ENCODE results near the gene COL18A1.
"Not testable (repeated sequence)": the region's sequence is repeated elsewhere in the genome, so short reads cannot be mapped to it uniquely, and the experiment has no call there.

The COL18A1 gene

GRCh38 chr21:45367402-45368351, 37.3 kb upstream of the COL18A1 start:
- H3K9me3 ChIP-seq (ENCODE audit: control extremely low read depth in 1 of 5, control insufficient read depth in 4 of 5, insufficient read depth in 2 of 5, low read depth in 1 of 5, low read length in 4 of 5): no peaks in the 10 kb centered on the region
- H3K36me3 ChIP-seq (ENCODE audit: control insufficient read depth in 4 of 4, insufficient read depth in 4 of 4, low read length in 3 of 4): no peaks in the 10 kb centered on the region
- ChIA-PET CTCF (no interaction called here), POLR2A (no interaction called here)
- no peak for DNase-seq
- no peak overlapping the region for H3K27ac ChIP-seq (ENCODE audit: insufficient read depth in 1 of 2, low read depth in 1 of 2, low read length in 2 of 2, poor library complexity in 1 of 2, severe bottlenecking in 2 of 2)
- no peak overlapping the region for H3K4me3 ChIP-seq (ENCODE audit: control insufficient read depth in 1 of 7, extremely low read depth in 1 of 7, insufficient read depth in 4 of 7, low read depth in 2 of 7, low read length in 6 of 7)
- peaks cover 1 to 8% (median 7%) of the 10 kb centered on the region in 4 experiments for H3K4me1 ChIP-seq (ENCODE audit: control extremely low read depth in 1 of 4, control insufficient read depth in 4 of 4, insufficient read depth in 4 of 4, low read length in 3 of 4)
- WGBS (ENCODE audit: insufficient coverage): 92% methylated on average over 23 of the region's 25 CpGs
- peaks cover 0 to 5% (median 2%) of the 10 kb centered on the region in 5 experiments for H3K27me3 ChIP-seq (replicated peaks in 2 of 5; ENCODE audit: control insufficient read depth in 4 of 5, insufficient read depth in 5 of 5, low read length in 4 of 5)

- H3K27ac ChIP-seq (ENCODE audit: insufficient read depth in 1 of 2, low read depth in 1 of 2, low read length in 2 of 2, poor library complexity in 1 of 2, severe bottlenecking in 2 of 2); H3K36me3 ChIP-seq (ENCODE audit: control insufficient read depth in 4 of 4, insufficient read depth in 4 of 4, low read length in 3 of 4); H3K27me3 ChIP-seq (replicated peaks in 2 of 5; ENCODE audit: control insufficient read depth in 4 of 5, insufficient read depth in 5 of 5, low read length in 4 of 5); POLR2A ChIA-PET; CTCF ChIA-PET; H3K4me3 ChIP-seq (ENCODE audit: control insufficient read depth in 1 of 7, extremely low read depth in 1 of 7, insufficient read depth in 4 of 7, low read depth in 2 of 7, low read length in 6 of 7); H3K9me3 ChIP-seq (ENCODE audit: control extremely low read depth in 1 of 5, control insufficient read depth in 4 of 5, insufficient read depth in 2 of 5, low read depth in 1 of 5, low read length in 4 of 5); H3K4me1 ChIP-seq (ENCODE audit: control extremely low read depth in 1 of 4, control insufficient read depth in 4 of 4, insufficient read depth in 4 of 4, low read length in 3 of 4); DNase-seq: not testable (repeated sequence)
- WGBS (ENCODE audit: insufficient coverage): 95% methylated on average over 22 of the region's 23 CpGs
These were observed 35.9 kb upstream of the COL18A1 start for GRCh38 chr21:45369018-45369417.

DNA sequence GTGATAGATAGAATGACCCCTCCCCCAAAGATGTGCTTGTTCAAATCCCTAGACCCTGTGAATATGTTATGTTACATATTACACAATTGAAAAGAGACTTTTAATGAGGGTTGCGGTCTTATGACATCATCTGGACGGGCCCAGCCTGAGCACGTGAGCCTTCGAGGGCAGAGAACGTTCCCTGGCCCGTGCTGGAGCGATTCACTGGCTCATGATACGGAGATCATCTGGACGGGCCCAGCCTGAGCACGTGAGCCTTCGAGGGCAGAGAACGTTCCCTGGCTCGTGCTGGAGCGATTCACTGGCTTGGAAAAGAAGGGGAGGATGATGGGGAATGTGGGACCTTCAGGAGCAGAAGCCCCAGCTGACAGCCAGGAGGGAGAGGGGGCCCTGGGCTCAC, 34.4 kb upstream of the COL18A1 start:
- 85% methylated on average over 14 of the region's 14 CpGs for WGBS (ENCODE audit: insufficient coverage)
- peaks cover 0 to 6% (median under 1%) of the 10 kb centered on the region in 4 experiments for H3K4me1 ChIP-seq (ENCODE audit: control extremely low read depth in 1 of 4, control insufficient read depth in 4 of 4, insufficient read depth in 4 of 4, low read length in 3 of 4)
- no peak overlapping the region for H3K4me3 ChIP-seq (ENCODE audit: control insufficient read depth in 1 of 7, extremely low read depth in 1 of 7, insufficient read depth in 4 of 7, low read depth in 2 of 7, low read length in 6 of 7)
- DNase-seq: no peak
- no peaks in the 10 kb centered on the region for H3K9me3 ChIP-seq (ENCODE audit: control extremely low read depth in 1 of 5, control insufficient read depth in 4 of 5, insufficient read depth in 2 of 5, low read depth in 1 of 5, low read length in 4 of 5)
- H3K27ac ChIP-seq (ENCODE audit: insufficient read depth in 1 of 2, low read depth in 1 of 2, low read length in 2 of 2, poor library complexity in 1 of 2, severe bottlenecking in 2 of 2): no peak overlapping the region
- ChIA-PET POLR2A (no interaction called here), CTCF (no interaction called here)
- peaks cover 0 to 6% (median 2%) of the 10 kb centered on the region in 5 experiments for H3K27me3 ChIP-seq (replicated peaks in 2 of 5; ENCODE audit: control insufficient read depth in 4 of 5, insufficient read depth in 5 of 5, low read length in 4 of 5)
- no peaks in the 10 kb centered on the region for H3K36me3 ChIP-seq (ENCODE audit: control insufficient read depth in 4 of 4, insufficient read depth in 4 of 4, low read length in 3 of 4)

DNA sequence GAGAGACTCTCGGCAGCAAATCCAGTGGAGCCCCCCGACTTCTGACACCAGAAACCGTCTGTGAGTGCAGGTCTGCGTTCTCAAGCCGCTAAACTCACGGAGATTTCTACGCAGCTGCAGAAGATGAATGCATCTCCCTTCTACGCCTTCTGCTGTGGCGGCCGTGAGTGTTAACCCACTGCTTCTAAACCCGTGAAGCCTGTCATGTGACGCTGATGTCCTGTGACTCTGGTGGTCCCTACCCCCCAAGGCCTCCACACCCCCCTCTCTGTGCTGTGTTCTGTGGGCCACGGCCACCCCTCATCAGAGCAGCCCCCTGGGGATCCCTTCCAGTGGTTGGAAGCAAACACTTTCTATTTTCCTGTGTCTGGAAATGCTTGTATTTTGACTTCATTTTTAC, 33.9 kb upstream of the COL18A1 start:
- Histone ChIP-seq H3K4me3 (ENCODE audit: control insufficient read depth in 1 of 7, extremely low read depth in 1 of 7, insufficient read depth in 4 of 7, low read depth in 2 of 7, low read length in 6 of 7) (no peak overlapping the region), H3K4me1 (ENCODE audit: control extremely low read depth in 1 of 4, control insufficient read depth in 4 of 4, insufficient read depth in 4 of 4, low read length in 3 of 4) (peaks cover 0 to 6% (median under 1%) of the 10 kb centered on the region in 4 experiments), H3K27me3 (replicated peaks in 2 of 5; ENCODE audit: control insufficient read depth in 4 of 5, insufficient read depth in 5 of 5, low read length in 4 of 5) (peaks cover 0 to 6% (median 2%) of the 10 kb centered on the region in 5 experiments), H3K36me3 (ENCODE audit: control insufficient read depth in 4 of 4, insufficient read depth in 4 of 4, low read length in 3 of 4) (no peaks in the 10 kb centered on the region), H3K27ac (ENCODE audit: insufficient read depth in 1 of 2, low read depth in 1 of 2, low read length in 2 of 2, poor library complexity in 1 of 2, severe bottlenecking in 2 of 2) (no peak overlapping the region), H3K9me3 (ENCODE audit: control extremely low read depth in 1 of 5, control insufficient read depth in 4 of 5, insufficient read depth in 2 of 5, low read depth in 1 of 5, low read length in 4 of 5) (no peaks in the 10 kb centered on the region)
- POLR2A ChIA-PET: no interaction called here
- no peak for DNase-seq
- 92% methylated on average over 12 of the region's 13 CpGs for WGBS (ENCODE audit: insufficient coverage)
- CTCF ChIA-PET: no interaction called here

GRCh38 chr21:45371655-45372054, 33.3 kb upstream of the COL18A1 start:
- DNase-seq: no peak
- Histone ChIP-seq H3K27ac (ENCODE audit: insufficient read depth in 1 of 2, low read depth in 1 of 2, low read length in 2 of 2, poor library complexity in 1 of 2, severe bottlenecking in 2 of 2) (no peak overlapping the region), H3K9me3 (ENCODE audit: control extremely low read depth in 1 of 5, control insufficient read depth in 4 of 5, insufficient read depth in 2 of 5, low read depth in 1 of 5, low read length in 4 of 5) (no peaks in the 10 kb centered on the region), H3K36me3 (ENCODE audit: control insufficient read depth in 4 of 4, insufficient read depth in 4 of 4, low read length in 3 of 4) (no peaks in the 10 kb centered on the region), H3K4me3 (ENCODE audit: control insufficient read depth in 1 of 7, extremely low read depth in 1 of 7, insufficient read depth in 4 of 7, low read depth in 2 of 7, low read length in 6 of 7) (no peak overlapping the region), H3K27me3 (replicated peaks in 2 of 5; ENCODE audit: control insufficient read depth in 4 of 5, insufficient read depth in 5 of 5, low read length in 4 of 5) (peaks cover 0 to 6% (median 2%) of the 10 kb centered on the region in 5 experiments), H3K4me1 (ENCODE audit: control extremely low read depth in 1 of 4, control insufficient read depth in 4 of 4, insufficient read depth in 4 of 4, low read length in 3 of 4) (peaks cover 0 to 6% (median under 1%) of the 10 kb centered on the region in 4 experiments)
- 96% methylated on average over 5 of the region's 5 CpGs for WGBS (ENCODE audit: insufficient coverage)
- ChIA-PET POLR2A (no interaction called here), CTCF (no interaction called here)

DNA sequence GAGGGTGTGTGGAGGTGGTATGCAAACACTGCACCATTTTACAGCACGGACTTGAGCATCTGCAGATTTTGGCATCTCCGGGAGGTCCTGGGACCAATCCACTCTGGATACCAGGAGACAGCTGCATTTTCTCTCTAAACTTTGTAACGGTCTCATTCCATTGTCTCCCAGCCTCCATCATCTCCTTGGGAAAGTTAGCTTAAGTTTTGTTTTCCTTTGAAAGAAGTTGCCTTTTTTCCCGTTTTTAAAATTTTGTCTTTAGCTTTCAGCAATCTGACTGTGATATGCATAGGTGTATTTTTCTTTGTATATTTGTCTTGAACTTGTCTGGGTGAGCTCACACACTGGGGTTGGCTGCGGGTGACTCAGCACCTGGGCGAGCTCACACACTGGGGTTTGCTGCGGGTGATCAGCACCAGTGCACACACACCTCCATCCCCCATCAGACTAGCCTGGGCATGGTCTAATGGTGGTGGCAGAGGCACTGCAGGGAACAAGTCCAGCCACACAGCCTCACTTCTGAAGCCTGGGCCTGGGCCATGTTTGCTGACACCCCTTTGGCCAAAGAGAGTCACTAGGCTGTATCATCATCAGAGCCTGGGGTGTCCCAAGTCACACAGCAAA, 32.1 kb upstream of the COL18A1 start:
- no peak for DNase-seq
- Histone ChIP-seq H3K36me3 (ENCODE audit: control insufficient read depth in 4 of 4, insufficient read depth in 4 of 4, low read length in 3 of 4) (no peaks in the 10 kb centered on the region), H3K4me1 (ENCODE audit: control extremely low read depth in 1 of 4, control insufficient read depth in 4 of 4, insufficient read depth in 4 of 4, low read length in 3 of 4) (peaks cover 0 to 6% (median under 1%) of the 10 kb centered on the region in 4 experiments), H3K27ac (ENCODE audit: insufficient read depth in 1 of 2, low read depth in 1 of 2, low read length in 2 of 2, poor library complexity in 1 of 2, severe bottlenecking in 2 of 2) (no peak overlapping the region), H3K27me3 (replicated peaks in 2 of 5; ENCODE audit: control insufficient read depth in 4 of 5, insufficient read depth in 5 of 5, low read length in 4 of 5) (peaks cover 0 to 17% (median 4%) of the 10 kb centered on the region in 5 experiments), H3K4me3 (ENCODE audit: control insufficient read depth in 1 of 7, extremely low read depth in 1 of 7, insufficient read depth in 4 of 7, low read depth in 2 of 7, low read length in 6 of 7) (no peak overlapping the region), H3K9me3 (ENCODE audit: control extremely low read depth in 1 of 5, control insufficient read depth in 4 of 5, insufficient read depth in 2 of 5, low read depth in 1 of 5, low read length in 4 of 5) (peaks cover 0 to 6% (median 0%) of the 10 kb centered on the region in 5 experiments)
- POLR2A ChIA-PET: no interaction called here
- CTCF ChIA-PET: interaction anchor here (0.7 kb wide), 1 partner anchor 447 kb away, joined by 3 read pairs; no protein-coding TSS in a partner anchor
- 93% methylated on average over 6 of the region's 7 CpGs for WGBS (ENCODE audit: insufficient coverage)

All from common myeloid progenitor, CD34-positive (primary cell).